A204.1 (cell line): ENCODE measurements around the gene GHITM.
"Not testable (repeated sequence)": the region's sequence is repeated elsewhere in the genome, so short reads cannot be mapped to it uniquely, and the experiment has no call there.

Experiments used
- FAIRE-seq: peaks from 2 replicates; lab custom pipeline; 2012; peaks lifted over from hg19 to GRCh38; lab: Jason Lieb, UNC

The GHITM gene

GRCh38 chr10:84139126-84140035, at the start of gene GHITM:
GHITM (plus strand) TSS chr10:84139509; CDS start chr10:84141501, 1,992 bp downstream.
- peak; percentile 99 for FAIRE-seq

- no peak for FAIRE-seq
Measured at GRCh38 chr10:84095811-84096497, 43.4 kb upstream of the GHITM start.

- peak; percentile 93 for FAIRE-seq
Measured at GRCh38 chr10:84097787-84098353, 41.4 kb upstream of the GHITM start.

GRCh38 chr10:84098667-84099066, 40.6 kb upstream of the GHITM start:
- FAIRE-seq = no peak

GRCh38 chr10:84101042-84101441, 38.3 kb upstream of the GHITM start:
- no peak for FAIRE-seq

- FAIRE-seq = no peak
Measured at GRCh38 chr10:84108797-84109196, 30.5 kb upstream of the GHITM start.

- not testable (repeated sequence) for FAIRE-seq
Measured at GRCh38 chr10:84109772-84110171, 29.5 kb upstream of the GHITM start.

GRCh38 chr10:84113468-84113867, 25.8 kb upstream of the GHITM start:
- not testable (repeated sequence) for FAIRE-seq

GRCh38 chr10:84114088-84114667, 25.1 kb upstream of the GHITM start:
- no peak for FAIRE-seq

GRCh38 chr10:84117204-84117603, 22.1 kb upstream of the GHITM start:
- not testable (repeated sequence) for FAIRE-seq

GRCh38 chr10:84117686-84118394, 21.5 kb upstream of the GHITM start:
- FAIRE-seq = no peak

- FAIRE-seq = no peak
Measured at GRCh38 chr10:84118395-84119006, 20.8 kb upstream of the GHITM start.

GRCh38 chr10:84123362-84123761, 15.9 kb upstream of the GHITM start:
- FAIRE-seq = no peak

- FAIRE-seq = not testable (repeated sequence)
Measured at GRCh38 chr10:84125910-84126784, 13.2 kb upstream of the GHITM start.

GRCh38 chr10:84126785-84127167, 12.5 kb upstream of the GHITM start:
- FAIRE-seq = no peak

GRCh38 chr10:84135836-84136235, 3.5 kb upstream of the GHITM start:
- no peak for FAIRE-seq

GRCh38 chr10:84137811-84138210, 1.5 kb upstream of the GHITM start:
- no peak for FAIRE-seq

GRCh38 chr10:84138478-84139125, 707 bp upstream of the GHITM start:
- FAIRE-seq = no peak

- FAIRE-seq = no peak
Measured at GRCh38 chr10:84140036-84140379, 699 bp downstream of the GHITM start.

GRCh38 chr10:84147347-84147746, 8.0 kb downstream of the GHITM start:
- no peak for FAIRE-seq
